Smooth muscle cell (in vitro differentiated cells): ENCODE measurements around the gene PPP1R12A. TPM values are rescaled to one million over a fixed set of nuclear protein-coding genes. Genes with fewer than 3 reads are reported as not detected.
A peak's percentile ranks its signal among the peaks of the same experiment; 100 is the strongest.

Source experiments
- DNase-seq: peaks from one replicate; lab custom pipeline; 2025; ENCODE audit not compliant: unreplicated experiment; lab: John Stamatoyannopoulos, UW
- H2AFZ ChIP-seq: fragments of 200-600 bp; sonication (generic); 2 replicates; pipeline ENCODE4 v1.6.0; 2016; ENCODE audit warnings: antibody characterized with exemption, low read depth, mild to moderate bottlenecking
- H3F3A ChIP-seq: fragments of 200-600 bp; sonication (generic); 2 replicates; pipeline ENCODE4 v1.6.0; 2017; ENCODE audit warnings: antibody characterized with exemption, low read depth
- H3K27ac ChIP-seq: fragments of 200-600 bp; sonication (generic); 2 replicates; pipeline ENCODE4 v1.5.1; 2016; ENCODE audit warnings: low read depth, mild to moderate bottlenecking
- H3K27me3 ChIP-seq: fragments of 200-600 bp; sonication (generic); 2 replicates; pipeline ENCODE4 v1.6.1; 2016; ENCODE audit warnings: low read depth, mild to moderate bottlenecking
- H3K36me3 ChIP-seq: fragments of 200-600 bp; sonication (generic); 2 replicates; pipeline ENCODE4 v1.5.1; 2016; ENCODE audit warnings: low read depth
- H3K4me1 ChIP-seq: fragments of 200-600 bp; sonication (generic); 2 replicates; pipeline ENCODE4 v1.5.1; 2016; ENCODE audit warnings: low read depth
- H3K4me2 ChIP-seq: fragments of 200-600 bp; sonication (generic); 2 replicates; pipeline ENCODE4 v1.6.0; 2016; ENCODE audit warnings: mild to moderate bottlenecking
- H3K4me3 ChIP-seq: fragments of 200-600 bp; sonication (generic); 2 replicates; pipeline ENCODE4 v1.5.1; 2016; ENCODE audit warnings: mild to moderate bottlenecking
- H3K79me2 ChIP-seq: fragments of 200-600 bp; sonication (generic); 2 replicates; pipeline ENCODE4 v1.6.0; 2016; ENCODE audit warnings: low read depth, mild to moderate bottlenecking
- H3K9ac ChIP-seq: fragments of 200-600 bp; sonication (generic); 2 replicates; pipeline ENCODE4 v1.6.0; 2016; ENCODE audit warnings: low read depth
- H3K9me3 ChIP-seq: fragments of 200-600 bp; sonication (generic); replicated peaks from 2 replicates; pipeline ENCODE4 v1.5.1; 2016; ENCODE audit warnings: low read depth
- H4K20me1 ChIP-seq: fragments of 200-600 bp; sonication (generic); 2 replicates; pipeline ENCODE4 v1.6.0; 2016; ENCODE audit warnings: low read depth
- CTCF ChIP-seq: fragments of 200-600 bp; sonication (generic); IDR thresholded peaks from 2 replicates; pipeline ENCODE4 v1.5.1; 2017; ENCODE audit warnings: borderline replicate concordance, mild to moderate bottlenecking, antibody characterized with exemption; ENCODE audit not compliant: insufficient read depth, poor library complexity, severe bottlenecking
- WGBS: methylation state at CpG from one replicate; pipeline ENCODE4 v1.1.7; 2016; ENCODE audit warnings: low lambda C conversion rate; 5-methylcytosine and 5-hydroxymethylcytosine counted together
- polyA plus RNA-seq: library from polyadenylated mRNA; unstranded; fragments of >200 nt; fragmentation: Nextera tagmentation; extraction: Ambion mirVana; gene quantifications from 2 replicates; pipeline ENCODE4 v1.2.1, GENCODE V29; 2016
- small RNA-seq: library from RNA; depleted of rRNA; stranded (forward); fragments of <200 nt; gene quantifications from one replicate; pipeline ENCODE3, GENCODE V24; 2014
- total RNA-seq: library from RNA; depleted of rRNA; stranded (reverse); fragments of >200 nt; gene quantifications from 2 replicates; pipeline ENCODE4 v1.2.3, GENCODE V29; 2014

Gene PPP1R12A
- total and polyA plus RNA-seq, 2 experiments from 2014 or later, result 98.7 to 102 TPM

GRCh38 chr12:79737875-79738718, 196.8 kb downstream of the PPP1R12A start:
- no peak overlapping the region for H3K4me3 ChIP-seq
- H3K9me3 ChIP-seq, result no peaks in the 10 kb centered on the region
- no peak overlapping the region for H3K9ac ChIP-seq
- TF ChIP-seq CTCF, result peak; percentile 72
- no peaks in the 10 kb centered on the region for H3K79me2 ChIP-seq
- no peak for DNase-seq
- H3K27me3 ChIP-seq, result no peaks in the 10 kb centered on the region
- H3K4me1 ChIP-seq, result no peaks in the 10 kb centered on the region
- H3F3A ChIP-seq, result no peaks in the 10 kb centered on the region
- H3K27ac ChIP-seq, result no peak overlapping the region
- WGBS, result 25% methylated on average over 4 of the region's 4 CpGs
- H4K20me1 ChIP-seq, result no peaks in the 10 kb centered on the region
- no peak overlapping the region for H3K4me2 ChIP-seq
- peak overlapping the region; percentile 14 for H2AFZ ChIP-seq
- H3K36me3 ChIP-seq, result no peaks in the 10 kb centered on the region

- Histone ChIP-seq H3K4me3 (no peak overlapping the region), H4K20me1 (no peaks in the 10 kb centered on the region), H3F3A (no peaks in the 10 kb centered on the region), H3K79me2 (no peaks in the 10 kb centered on the region), H3K9me3 (no peaks in the 10 kb centered on the region), H3K36me3 (no peaks in the 10 kb centered on the region), H3K4me1 (no peaks in the 10 kb centered on the region), H3K27me3 (no peaks in the 10 kb centered on the region), H3K27ac (no peak overlapping the region), H2AFZ (no peak overlapping the region), H3K4me2 (no peak overlapping the region), H3K9ac (no peak overlapping the region)
- TF ChIP-seq CTCF, result no peak
- DNase-seq, result no peak
Measured at GRCh38 chr12:79732638-79733037, 202.3 kb downstream of the PPP1R12A start.

- no peak overlapping the region for H3K9ac ChIP-seq
- H3F3A ChIP-seq, result no peaks in the 10 kb centered on the region
- no peaks in the 10 kb centered on the region for H4K20me1 ChIP-seq
- H3K27ac ChIP-seq, result peak overlapping the region; percentile 57
- TF ChIP-seq CTCF, result no peak
- H2AFZ ChIP-seq, result no peak overlapping the region
- no peaks in the 10 kb centered on the region for H3K4me1 ChIP-seq
- no peaks in the 10 kb centered on the region for H3K9me3 ChIP-seq
- H3K79me2 ChIP-seq, result no peaks in the 10 kb centered on the region
- H3K27me3 ChIP-seq, result no peaks in the 10 kb centered on the region
- no peak overlapping the region for H3K4me2 ChIP-seq
- no peaks in the 10 kb centered on the region for H3K36me3 ChIP-seq
- no peak overlapping the region for H3K4me3 ChIP-seq
- WGBS, result 31% methylated on average over 1 of the region's 1 CpG
- DNase-seq, result no peak
Measured at GRCh38 chr12:79725987-79726386, 208.9 kb downstream of the PPP1R12A start.

Small RNAs within 50 kb of the gene (small RNA-seq; reads per million reads assigned to genes)
- not detected for gene RNA5SP363

Other genes with a start within 250 kb of the PPP1R12A start
- 45.4 and 59.7 TPM in 2 replicates for gene PAWR, start 244.1 kb downstream of the PPP1R12A start, total RNA-seq
- 33.1 and 64.1 TPM in 2 replicates for gene PAWR, start 244.1 kb downstream of the PPP1R12A start, polyA plus RNA-seq
- 0.04 and 0.09 TPM in 2 replicates for gene OTOGL, start 164.4 kb upstream of the PPP1R12A start, total RNA-seq
- gene OTOGL, start 164.4 kb upstream of the PPP1R12A start, polyA plus RNA-seq, result not detected in 2 replicates